Mesenchymal stem cell (in vitro differentiated cells and primary cell): Measurements from ENCODE around the gene NTMT1.
"Not testable (repeated sequence)": the region's sequence is repeated elsewhere in the genome, so short reads cannot be mapped to it uniquely, and the experiment has no call there.

Source experiments
- DNase-seq: peaks from one replicate; pipeline ENCODE4 v3.0.0-alpha.2; 2013
- H2AFZ ChIP-seq: one replicate; pipeline ENCODE4 v1.6.1; 2013; ENCODE audit warnings: low read depth, mild to moderate bottlenecking, control low read depth, inconsistent platforms, low read length, moderate library complexity
- H2AK5ac ChIP-seq: 2 replicates; pipeline ENCODE4 v1.6.1; 2013; ENCODE audit warnings: low read length, moderate library complexity, mild to moderate bottlenecking, inconsistent platforms; ENCODE audit not compliant: severe bottlenecking
- H2BK120ac ChIP-seq: one replicate; pipeline ENCODE4 v1.6.1; 2013; ENCODE audit warnings: low read depth, mild to moderate bottlenecking, inconsistent platforms, low read length, moderate library complexity
- H2BK12ac ChIP-seq, 2 experiments: one replicate each; pipeline ENCODE4 v1.6.1; 2013; ENCODE audit warnings: inconsistent platforms in 2 of 2, low read length in 2 of 2, mild to moderate bottlenecking in 2 of 2, moderate library complexity in 2 of 2, control low read depth in 1 of 2
- H2BK15ac ChIP-seq: one replicate; pipeline ENCODE4 v1.6.1; 2013; ENCODE audit warnings: mild to moderate bottlenecking, low read depth, inconsistent platforms; ENCODE audit not compliant: poor library complexity, severe bottlenecking
- H2BK5ac ChIP-seq: 2 replicates; pipeline ENCODE4 v1.6.1; 2013; ENCODE audit warnings: low read depth, mild to moderate bottlenecking, low read length, control low read depth, inconsistent platforms; ENCODE audit not compliant: poor library complexity, severe bottlenecking
- H3K14ac ChIP-seq, 2 experiments: one replicate each; pipeline ENCODE4 v1.6.1; 2013; ENCODE audit warnings: inconsistent platforms in 2 of 2, low read length in 2 of 2, control low read depth in 1 of 2, mild to moderate bottlenecking in 1 of 2, moderate library complexity in 1 of 2
- H3K18ac ChIP-seq, 2 experiments: one replicate each; pipeline ENCODE4 v1.6.1; 2013; ENCODE audit warnings: inconsistent platforms in 2 of 2, low read length in 2 of 2, control low read depth in 1 of 2, low read depth in 1 of 2, mild to moderate bottlenecking in 1 of 2
- H3K23ac ChIP-seq, 2 experiments: one replicate each; pipeline ENCODE4 v1.6.1; 2013; ENCODE audit warnings: inconsistent platforms in 2 of 2, low read length in 2 of 2, mild to moderate bottlenecking in 2 of 2, moderate library complexity in 2 of 2, control low read depth in 1 of 2
- H3K27ac ChIP-seq: 2 replicates; pipeline ENCODE4 v1.5.1; 2013; ENCODE audit warnings: mild to moderate bottlenecking, moderate library complexity, low read length, control low read depth, inconsistent platforms; ENCODE audit not compliant: poor library complexity, severe bottlenecking
- H3K27me3 ChIP-seq, 2 experiments: 2 replicates each; pipeline versions ENCODE4 v1.6.1 to v1.7.0; 2013; ENCODE audit warnings: low read length in 2 of 2, mild to moderate bottlenecking in 2 of 2, moderate library complexity in 2 of 2, control low read depth in 1 of 2, inconsistent platforms in 1 of 2; ENCODE audit not compliant: control insufficient read depth in 1 of 2, insufficient read depth in 1 of 2
- H3K36me3 ChIP-seq, 2 experiments: 2 replicates each; pipeline versions ENCODE4 v1.6.1 to v1.7.0; 2013; ENCODE audit warnings: low read length in 2 of 2, control low read depth in 1 of 2, inconsistent platforms in 1 of 2, low read depth in 1 of 2, mild to moderate bottlenecking in 1 of 2; ENCODE audit not compliant: insufficient read depth in 2 of 2, control insufficient read depth in 1 of 2
- H3K4ac ChIP-seq, 2 experiments: one replicate each; pipeline ENCODE4 v1.6.1; 2013; ENCODE audit warnings: inconsistent platforms in 2 of 2, low read length in 2 of 2, mild to moderate bottlenecking in 2 of 2, moderate library complexity in 2 of 2, control low read depth in 1 of 2, low read depth in 1 of 2
- H3K4me1 ChIP-seq: 2 replicates; pipeline ENCODE4 v1.6.1; 2013; ENCODE audit warnings: low read depth, low read length, control low read depth; ENCODE audit not compliant: control insufficient read depth, insufficient read depth
- H3K4me2 ChIP-seq: 2 replicates; pipeline ENCODE4 v1.6.1; 2013; ENCODE audit warnings: low read length, mild to moderate bottlenecking, inconsistent platforms; ENCODE audit not compliant: poor library complexity, severe bottlenecking
- H3K4me3 ChIP-seq, 2 experiments: 2 replicates each; pipeline versions ENCODE4 v1.5.1 to v1.7.0; 2013; ENCODE audit warnings: low read length in 2 of 2, mild to moderate bottlenecking in 2 of 2, control low read depth in 1 of 2, low read depth in 1 of 2; ENCODE audit not compliant: insufficient read depth in 1 of 2
- H3K79me1 ChIP-seq: replicated peaks from 2 replicates; pipeline ENCODE4 v1.6.1; 2013; ENCODE audit warnings: mild to moderate bottlenecking, control low read depth, low read length, inconsistent platforms; ENCODE audit not compliant: poor library complexity, severe bottlenecking
- H3K9ac ChIP-seq: 2 replicates; pipeline ENCODE4 v1.7.0; 2013; ENCODE audit warnings: mild to moderate bottlenecking, low read length, moderate library complexity
- H3K9me3 ChIP-seq: 2 replicates; pipeline ENCODE4 v1.7.0; 2013; ENCODE audit warnings: mild to moderate bottlenecking, low read length; ENCODE audit not compliant: control insufficient read depth
- H4K8ac ChIP-seq: one replicate; pipeline ENCODE4 v1.6.1; 2013; ENCODE audit warnings: inconsistent platforms, mild to moderate bottlenecking, low read length, moderate library complexity
- H4K91ac ChIP-seq: one replicate; pipeline ENCODE4 v1.6.1; 2013; ENCODE audit warnings: mild to moderate bottlenecking, low read length, inconsistent platforms
- WGBS: methylation state at CpG from one replicate; pipeline ENCODE4 v1.1.7; 2013; ENCODE audit warnings: mixed read lengths; 5-methylcytosine and 5-hydroxymethylcytosine counted together

The NTMT1 gene

GRCh38 chr9:129655696-129656095 is 29.7 kb downstream of the NTMT1 start:
- no peak for DNase-seq
- peak overlapping the region; percentile 61 for H4K91ac ChIP-seq
- no peak overlapping the region for H4K8ac ChIP-seq
- H3K4me3 ChIP-seq, result no peak overlapping the region
- H3K27ac ChIP-seq, result no peak overlapping the region
- H2BK15ac ChIP-seq, result no peak overlapping the region
- peak overlapping the region; percentile 10 for H2AK5ac ChIP-seq
- H3K4me1 ChIP-seq, result peaks cover 26% of the 10 kb centered on the region
- H2BK5ac ChIP-seq, result no peak overlapping the region
- peaks cover 0 to 36% of the 10 kb centered on the region in 2 experiments for H3K27me3 ChIP-seq
- H3K79me1 ChIP-seq, result no peaks in the 10 kb centered on the region
- H3K4me2 ChIP-seq, result no peak overlapping the region
- no peak overlapping the region for H3K14ac ChIP-seq
- no peak overlapping the region for H3K18ac ChIP-seq
- H3K4ac ChIP-seq, result no peak overlapping the region
- no peak overlapping the region for H3K9ac ChIP-seq
- H3K36me3 ChIP-seq, result no peaks in the 10 kb centered on the region
- H3K9me3 ChIP-seq, result no peaks in the 10 kb centered on the region
- no peak overlapping the region for H3K23ac ChIP-seq
- no peak overlapping the region for H2AFZ ChIP-seq
- H2BK12ac ChIP-seq, result peak overlapping the region in 1 of 2 experiments; percentile 75
- 93% methylated on average over 6 of the region's 7 CpGs for WGBS
- no peak overlapping the region for H2BK120ac ChIP-seq

DNA sequence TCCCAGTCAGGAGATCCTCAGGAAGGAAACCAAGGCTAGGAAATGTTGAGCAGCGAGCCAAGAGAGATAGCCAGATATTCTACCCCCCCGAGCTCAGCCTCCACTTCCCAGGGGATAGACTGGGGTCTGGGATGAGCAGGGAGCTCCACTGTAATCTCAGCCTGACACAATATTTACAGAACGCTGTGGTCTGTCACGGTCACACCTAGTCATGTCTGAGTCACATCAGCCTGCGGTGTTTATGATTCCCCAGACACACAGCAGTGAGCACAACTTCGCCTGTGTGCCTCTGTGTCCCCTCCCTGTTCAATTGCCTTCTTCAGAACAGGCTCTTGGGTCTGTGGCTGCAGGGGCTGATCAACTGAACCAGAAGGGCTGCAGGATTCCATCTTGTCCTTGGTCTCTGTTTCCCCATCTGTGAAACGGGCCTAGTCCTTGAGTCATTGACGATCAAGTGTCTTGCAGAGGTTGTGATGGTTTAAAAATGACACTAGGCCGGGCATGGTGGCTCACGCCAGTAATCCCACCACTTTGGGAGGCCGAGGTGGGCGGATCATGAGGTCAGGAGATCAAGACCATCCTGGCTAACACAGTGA is 30.9 kb downstream of the NTMT1 start:
- H3K79me1 ChIP-seq, result no peaks in the 10 kb centered on the region
- H2BK12ac ChIP-seq, result no peak overlapping the region
- no peak overlapping the region for H2BK5ac ChIP-seq
- H3K14ac ChIP-seq, result no peak overlapping the region
- no peak overlapping the region for H3K18ac ChIP-seq
- no peak overlapping the region for H3K23ac ChIP-seq
- no peak overlapping the region for H3K4me2 ChIP-seq
- H2AK5ac ChIP-seq, result no peak overlapping the region
- no peaks in the 10 kb centered on the region for H3K9me3 ChIP-seq
- no peak overlapping the region for H3K27ac ChIP-seq
- H2BK15ac ChIP-seq, result no peak overlapping the region
- H2BK120ac ChIP-seq, result no peak overlapping the region
- no peak overlapping the region for H4K91ac ChIP-seq
- H4K8ac ChIP-seq, result no peak overlapping the region
- WGBS, result 45% methylated on average over 11 of the region's 12 CpGs
- peaks cover 26% of the 10 kb centered on the region for H3K4me1 ChIP-seq
- H2AFZ ChIP-seq, result no peak overlapping the region
- H3K4me3 ChIP-seq, result no peak overlapping the region
- no peak overlapping the region for H3K4ac ChIP-seq
- no peak overlapping the region for H3K9ac ChIP-seq
- peak; percentile 91 for DNase-seq
- H3K36me3 ChIP-seq, result no peaks in the 10 kb centered on the region
- peaks cover 0 to 29% of the 10 kb centered on the region in 2 experiments for H3K27me3 ChIP-seq

DNA sequence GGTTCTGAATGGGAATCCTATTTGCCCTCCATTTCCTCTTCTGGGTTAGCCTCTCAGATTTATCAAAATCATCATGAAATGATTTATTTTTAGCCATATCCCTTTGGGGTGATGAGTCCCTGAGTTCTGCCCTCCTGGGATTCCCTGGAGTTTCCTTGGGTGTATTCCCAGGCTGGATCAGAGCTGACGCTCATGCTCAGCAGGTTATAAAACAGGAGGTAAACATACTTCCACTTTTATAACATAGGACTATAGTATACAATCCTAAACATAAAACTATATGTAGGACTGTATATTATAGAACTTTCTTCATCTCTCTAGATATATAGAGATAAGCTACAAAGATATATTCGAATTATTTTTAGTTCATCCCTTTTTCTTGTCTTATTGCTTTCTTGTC is 35.1 kb downstream of the NTMT1 start:
- Histone ChIP-seq H2BK5ac (no peak overlapping the region), H3K4me3 (no peak overlapping the region), H3K27me3 (peaks cover 6 to 25% of the 10 kb centered on the region in 2 experiments), H3K23ac (no peak overlapping the region), H3K9me3 (no peaks in the 10 kb centered on the region), H2BK120ac (no peak overlapping the region), H3K14ac (no peak overlapping the region), H3K18ac (no peak overlapping the region), H2BK12ac (no peak overlapping the region), H2AFZ (no peak overlapping the region), H3K36me3 (no peaks in the 10 kb centered on the region), H2BK15ac (no peak overlapping the region), H3K27ac (no peak overlapping the region), H3K4me2 (no peak overlapping the region), H3K4ac (no peak overlapping the region), H3K79me1 (no peaks in the 10 kb centered on the region), H3K4me1 (peaks cover 18% of the 10 kb centered on the region), H3K9ac (no peak overlapping the region), H4K91ac (no peak overlapping the region), H4K8ac (no peak overlapping the region), H2AK5ac (no peak overlapping the region)
- DNase-seq, result no peak
- WGBS, result 90% methylated on average over 1 of the region's 2 CpGs

DNA sequence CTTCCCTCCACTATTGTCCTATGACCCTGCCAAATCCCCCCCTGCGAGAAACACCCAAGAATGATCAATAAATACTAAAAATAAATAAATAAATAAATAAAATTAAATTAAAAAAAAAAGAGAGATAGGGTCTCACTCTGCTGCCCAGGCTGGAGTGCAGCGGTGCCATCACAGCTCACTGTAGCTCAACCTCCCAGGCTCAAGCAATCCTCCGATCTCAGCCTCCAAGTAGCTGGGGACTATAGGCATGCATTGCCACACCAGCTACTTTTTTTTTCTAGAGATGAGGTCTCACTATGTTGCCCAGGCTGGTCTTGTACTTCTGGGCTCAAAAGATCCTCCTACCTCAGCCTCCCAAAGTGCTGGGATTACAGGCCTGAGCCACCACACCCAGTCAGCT is 36.3 kb downstream of the NTMT1 start:
- not testable (repeated sequence) for H3K18ac ChIP-seq, H2BK15ac ChIP-seq, H3K4me2 ChIP-seq, H2AK5ac ChIP-seq, H3K79me1 ChIP-seq, DNase-seq, H3K23ac ChIP-seq, H3K27ac ChIP-seq, H2BK120ac ChIP-seq, H4K91ac ChIP-seq, H3K9ac ChIP-seq, H2BK5ac ChIP-seq, H3K9me3 ChIP-seq, H2BK12ac ChIP-seq, H3K4ac ChIP-seq, H4K8ac ChIP-seq, H3K4me3 ChIP-seq, H3K36me3 ChIP-seq, H3K14ac ChIP-seq, H2AFZ ChIP-seq
- peaks cover 6 to 35% of the 10 kb centered on the region in 2 experiments for H3K27me3 ChIP-seq
- peaks cover 15% of the 10 kb centered on the region for H3K4me1 ChIP-seq
- WGBS, result 69% methylated on average over 2 of the region's 3 CpGs
